Dedifferentiated amniotic fluid mesenchymal stem cell (primary cell): Measurements from ENCODE around the gene AP5B1.
"Not testable (repeated sequence)": the region's sequence is repeated elsewhere in the genome, so short reads cannot be mapped to it uniquely, and the experiment has no call there.

Source experiments
- DNase-seq: peaks from one replicate; pipeline ENCODE4 v3.0.0-alpha.2; 2016; ENCODE audit errors: extremely low spot score

AP5B1 gene

GRCh38 chr11:65786008-65786785, 5.4 kb upstream of the AP5B1 start:
- no peak for DNase-seq

- no peak for DNase-seq
These were observed 4.7 kb upstream of the AP5B1 start for GRCh38 chr11:65785319-65786007.

GRCh38 chr11:65782816-65783228, 2.0 kb upstream of the AP5B1 start:
- DNase-seq: no peak

GRCh38 chr11:65781962-65782815, 1.4 kb upstream of the AP5B1 start:
- DNase-seq: no peak

- no peak for DNase-seq
These were observed 581 bp upstream of the AP5B1 start for GRCh38 chr11:65781152-65781961.

DNA sequence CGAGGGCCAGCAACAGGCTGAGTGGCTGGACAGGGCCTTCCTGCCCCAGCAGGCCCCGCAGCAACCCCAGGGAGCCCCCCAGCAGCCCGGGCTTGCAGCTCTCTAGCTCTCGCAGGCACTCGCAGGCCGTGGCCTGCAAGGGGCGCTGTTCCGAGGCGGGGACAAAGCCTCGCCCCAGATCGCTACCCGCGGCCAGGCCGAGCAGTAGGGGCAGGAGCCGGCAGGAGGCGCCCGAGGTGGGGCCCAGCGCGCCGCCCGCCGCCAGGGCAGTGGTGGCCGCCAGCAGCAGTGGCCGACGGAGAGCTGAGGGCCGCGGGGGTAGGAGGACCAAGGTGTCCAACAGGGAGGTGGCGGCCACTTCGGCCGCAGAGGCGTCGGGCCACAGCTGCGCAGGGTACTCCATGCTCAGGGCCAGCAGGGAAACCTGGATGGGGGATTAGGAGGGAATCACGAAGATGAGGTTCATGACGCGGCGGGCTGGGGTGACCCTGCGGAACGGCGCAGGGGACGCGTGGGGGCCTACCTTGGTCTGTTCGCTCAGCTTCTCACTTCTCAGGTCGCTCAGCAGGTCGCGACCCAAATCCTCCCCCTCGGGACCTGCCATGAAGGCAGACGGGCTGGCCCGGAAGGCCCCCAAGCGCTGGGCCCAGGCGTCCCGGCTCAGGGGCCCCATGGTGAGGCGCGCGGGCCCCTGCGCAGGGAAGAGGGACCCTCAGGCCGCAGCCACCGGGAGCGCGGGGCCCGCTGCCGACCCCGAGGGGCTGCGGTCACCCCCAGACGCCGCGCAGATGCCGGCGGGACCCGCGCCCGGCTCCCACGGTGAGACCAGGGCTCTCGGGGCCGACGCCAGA, 632 bp downstream of the AP5B1 start:
- DNase-seq: peak; percentile 64

DNA sequence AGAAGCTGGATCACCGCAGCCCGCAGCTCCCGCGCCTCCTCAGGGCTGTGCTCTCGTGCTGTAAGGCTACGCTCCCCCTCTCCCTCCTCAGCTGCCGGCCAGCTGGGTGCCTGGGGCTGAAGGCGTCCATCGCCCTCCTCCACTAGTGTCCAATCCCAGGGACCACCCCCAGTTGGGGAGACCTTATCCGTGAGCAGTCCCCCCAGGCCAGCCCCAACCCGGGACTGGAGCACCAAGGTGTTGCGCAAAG, 1.2 kb downstream of the AP5B1 start:
- no peak for DNase-seq

GRCh38 chr11:65778901-65779668, 1.7 kb downstream of the AP5B1 start:
- no peak for DNase-seq

GRCh38 chr11:65778431-65778900, 2.3 kb downstream of the AP5B1 start:
- DNase-seq: no peak

DNA sequence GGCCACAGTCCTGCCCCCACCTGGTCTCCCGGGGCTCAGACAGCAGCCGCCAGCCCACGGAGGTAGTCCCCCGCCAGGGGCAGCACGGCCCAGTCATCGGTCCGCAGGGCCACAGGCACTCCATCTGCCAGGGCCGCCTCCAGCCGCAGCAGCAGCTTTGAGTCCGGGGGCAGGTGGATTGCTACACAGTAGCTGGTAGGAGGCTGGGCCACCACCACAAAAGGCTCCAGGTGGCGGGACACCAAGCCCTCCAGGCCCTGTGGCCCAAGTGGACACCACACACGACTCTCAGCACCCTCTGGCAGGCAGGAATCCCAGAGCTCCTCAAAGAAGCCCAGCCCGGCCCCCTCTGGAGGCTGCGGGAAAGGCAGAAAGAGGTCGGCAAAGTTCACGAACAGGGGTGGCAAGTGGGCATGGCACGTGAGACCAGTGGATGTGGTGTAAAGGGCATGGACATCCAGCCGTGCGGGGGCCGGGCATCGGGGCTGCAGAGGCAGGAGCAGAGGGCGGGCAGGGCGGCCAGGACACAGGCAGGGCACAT, 2.9 kb downstream of the AP5B1 start:
- no peak for DNase-seq

- DNase-seq: no peak
These were observed 3.5 kb downstream of the AP5B1 start for GRCh38 chr11:65777241-65777640.

DNA sequence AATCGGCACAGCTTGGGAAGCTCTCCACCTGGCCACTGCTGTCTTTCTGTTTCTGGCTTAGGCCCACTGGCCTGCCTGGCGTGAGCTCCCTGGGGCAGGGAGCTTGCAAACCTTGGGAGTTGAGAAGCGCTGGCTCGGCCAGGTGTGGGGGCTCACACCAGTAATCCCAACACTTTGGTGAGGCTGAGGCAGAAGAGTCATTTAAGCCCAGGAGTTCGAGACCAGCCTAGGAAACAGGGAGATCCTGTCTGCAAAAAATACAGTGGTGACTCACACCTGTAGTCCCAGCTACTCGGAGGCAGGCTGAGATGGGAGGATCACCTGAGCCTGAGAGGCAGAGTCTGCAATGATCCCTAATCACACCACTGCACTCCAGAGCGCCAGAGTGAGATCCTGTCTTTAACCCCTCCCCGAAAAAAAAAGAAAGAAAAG, 4.0 kb downstream of the AP5B1 start:
- DNase-seq: no peak

DNA sequence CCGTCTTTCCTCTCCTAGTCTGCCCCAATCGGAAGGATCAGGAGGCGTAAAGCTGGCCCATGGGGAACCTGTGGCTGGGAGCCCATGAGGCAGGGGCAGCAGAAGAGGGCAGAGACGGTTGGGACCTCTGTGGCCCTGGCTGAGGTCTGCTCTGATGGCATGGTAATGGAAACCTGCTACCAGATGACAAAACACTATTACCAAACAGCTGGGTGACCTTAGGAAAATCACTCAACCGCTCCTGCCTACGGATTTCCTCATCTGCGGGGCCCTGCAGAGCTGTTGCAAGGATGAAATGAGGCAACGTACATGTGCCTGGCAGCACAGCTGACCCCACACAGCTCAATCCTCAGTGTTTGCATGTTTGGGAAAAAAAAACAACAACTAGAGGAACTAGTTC, 4.6 kb downstream of the AP5B1 start:
- DNase-seq: no peak

DNA sequence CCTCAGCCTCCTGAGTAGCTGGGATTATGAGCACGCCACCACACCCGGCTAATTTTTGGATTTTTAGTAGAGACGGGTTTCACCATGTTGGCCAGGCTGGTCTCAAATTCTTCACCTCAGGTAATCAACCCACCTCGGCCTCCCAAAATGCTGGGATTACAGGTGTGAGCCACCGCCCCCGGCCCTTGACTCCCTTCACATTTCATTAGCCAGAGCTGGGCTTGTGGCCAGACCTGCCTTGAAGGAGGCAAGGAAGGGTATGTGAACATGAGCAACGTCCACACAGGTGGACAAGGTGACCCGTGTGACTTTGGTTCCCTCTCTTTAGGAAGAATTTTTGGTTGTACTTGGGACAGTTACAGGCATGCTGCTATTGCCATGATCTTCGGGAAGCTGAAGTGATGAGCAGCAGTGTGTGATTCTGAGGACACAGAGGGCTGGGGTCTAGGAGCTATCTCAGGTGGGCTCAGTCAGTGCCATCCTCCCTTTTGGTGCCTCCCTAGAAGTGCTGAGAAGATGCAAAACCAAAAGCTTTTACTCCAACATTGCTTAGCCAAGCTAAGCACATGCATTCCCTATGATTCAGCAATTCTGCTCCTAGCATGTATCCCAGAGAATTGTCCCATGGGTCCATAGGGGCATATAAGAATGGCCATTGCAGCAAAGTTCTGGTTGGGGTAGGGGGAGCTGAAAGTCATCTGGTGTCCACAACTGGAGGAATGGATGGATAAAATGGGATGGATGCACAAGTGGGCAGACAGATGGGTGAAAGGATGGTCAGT, 6.1 kb downstream of the AP5B1 start:
- no peak for DNase-seq

GRCh38 chr11:65773784-65774411, 6.9 kb downstream of the AP5B1 start:
- no peak for DNase-seq

DNA sequence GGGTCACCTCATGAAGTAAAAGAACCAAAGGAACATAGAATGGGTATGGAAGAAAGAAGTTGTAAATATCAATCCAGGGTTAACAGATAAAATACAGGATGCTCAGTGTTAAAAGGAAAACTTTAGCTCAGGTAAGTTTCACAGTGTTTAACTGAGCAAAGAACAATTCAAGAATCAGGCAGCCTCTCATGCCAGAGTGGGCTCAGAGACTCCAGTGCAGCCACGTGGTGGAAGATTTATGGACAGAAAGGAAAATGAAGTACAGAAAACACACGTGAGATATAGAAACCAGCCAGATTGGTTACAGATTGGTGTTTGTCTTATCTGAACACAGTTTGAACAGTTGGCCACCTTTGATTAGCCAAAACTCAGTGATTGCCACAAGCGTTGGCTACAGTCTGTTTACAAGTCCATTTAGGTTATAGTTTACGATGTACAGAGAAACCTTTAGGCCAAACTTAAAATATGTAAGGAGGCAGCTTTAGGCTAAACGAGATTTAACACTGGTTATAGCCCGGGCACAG, 9.1 kb downstream of the AP5B1 start:
- DNase-seq: no peak

- no peak for DNase-seq
These were observed 9.7 kb downstream of the AP5B1 start for GRCh38 chr11:65770951-65771567.

DNA sequence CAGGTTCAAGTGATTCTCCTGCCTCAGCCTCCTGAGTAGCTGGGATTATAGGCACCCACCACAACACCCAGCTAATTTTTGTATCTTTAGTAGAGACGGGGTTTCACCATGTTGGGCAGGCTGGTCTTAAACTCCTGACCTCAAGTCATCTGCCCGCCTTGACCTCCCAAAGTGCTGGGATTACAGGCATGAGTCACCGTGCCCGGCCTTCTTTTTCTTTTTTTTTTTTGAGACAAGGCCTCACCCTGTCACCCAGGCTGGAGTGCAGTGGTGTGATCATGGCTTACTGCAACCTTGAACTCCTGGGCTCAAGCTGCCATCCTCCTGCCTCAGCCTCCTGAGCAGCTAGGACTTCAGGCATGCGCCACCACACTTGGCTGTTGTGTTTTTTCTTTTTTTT, 13.0 kb downstream of the AP5B1 start:
- DNase-seq: not testable (repeated sequence)
